HG02981 (cell line): ENCODE results near the gene AMZ1.
"Not testable (repeated sequence)": the region's sequence is repeated elsewhere in the genome, so short reads cannot be mapped to it uniquely, and the experiment has no call there.

Experiments used
- ATAC-seq: cut with Tn5 transposase; IDR thresholded peaks from one replicate; pipeline ENCODE4 v1.9.1; 2021; ENCODE audit warnings: mild to moderate bottlenecking, moderate library complexity; ENCODE audit not compliant: unreplicated experiment

AMZ1 gene

DNA sequence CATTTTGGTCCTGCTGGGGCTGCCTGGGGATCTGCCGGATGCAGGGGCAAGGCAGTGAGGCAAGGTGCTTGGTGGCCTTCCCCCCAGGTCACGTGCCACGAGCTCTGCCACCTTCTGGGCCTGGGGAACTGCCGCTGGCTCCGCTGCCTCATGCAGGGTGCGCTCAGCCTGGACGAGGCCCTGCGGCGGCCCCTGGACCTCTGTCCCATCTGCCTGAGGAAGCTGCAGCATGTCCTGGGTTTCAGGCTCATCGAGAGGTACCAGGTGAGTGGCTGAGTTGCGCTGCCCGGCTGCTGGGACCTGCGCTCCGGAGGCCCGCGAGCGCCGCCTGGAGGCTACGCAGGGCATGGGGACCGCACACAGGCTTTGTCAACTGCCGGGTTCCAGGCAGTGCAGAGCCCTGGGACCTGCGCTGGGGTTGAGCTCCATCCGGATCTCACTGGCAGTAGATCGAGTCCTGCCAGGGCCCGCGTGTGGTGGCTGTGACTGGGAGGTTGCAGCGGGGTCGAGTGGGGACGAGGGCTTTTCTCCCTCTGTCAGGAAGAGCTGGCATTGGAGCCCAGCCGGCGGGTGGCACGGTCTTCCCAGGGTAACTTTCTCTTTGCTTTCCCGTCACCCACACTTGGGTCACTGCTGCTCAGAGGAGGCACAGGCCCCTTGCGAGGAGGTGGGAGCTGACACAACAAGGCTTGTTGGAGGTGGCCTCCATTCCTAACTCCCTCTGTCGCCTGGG, 21.7 kb downstream of the AMZ1 start:
- peak; percentile 72 for ATAC-seq

GRCh38 chr7:2710286-2710655, 22.3 kb downstream of the AMZ1 start:
- ATAC-seq = peak; percentile 47

DNA sequence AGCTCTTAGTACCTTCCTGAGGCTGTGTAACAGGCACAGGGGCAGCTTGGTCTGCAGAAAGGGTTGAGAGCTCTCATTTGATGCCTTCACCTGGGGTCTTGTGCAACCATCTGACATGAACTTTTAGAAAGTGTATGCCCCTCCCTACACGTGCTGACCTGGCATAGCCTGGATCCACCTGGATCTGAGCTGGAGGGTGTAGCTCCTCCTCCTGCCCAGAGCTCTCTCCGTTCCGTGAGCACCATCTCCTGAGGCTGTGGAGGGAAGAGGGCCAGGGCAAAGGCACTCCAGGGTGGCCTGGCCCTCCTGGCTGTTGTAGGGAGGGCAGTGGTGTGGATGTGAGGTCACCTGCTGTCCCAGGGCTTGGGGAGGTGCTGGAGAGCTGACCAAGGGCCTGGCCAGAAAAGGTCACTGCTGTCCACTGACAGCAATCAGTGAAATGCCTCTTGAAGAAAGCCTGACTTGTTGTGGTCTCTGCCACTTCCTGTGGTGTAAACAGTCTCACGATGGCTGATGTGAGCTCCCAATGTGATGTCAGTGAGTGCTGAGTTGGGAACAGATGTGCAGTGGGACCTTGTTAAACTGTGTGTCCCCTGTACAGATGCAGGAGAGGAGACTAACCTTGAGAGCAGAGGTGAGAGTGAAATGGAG, 23.0 kb downstream of the AMZ1 start:
- ATAC-seq = no peak

- no peak for ATAC-seq
Observed at GRCh38 chr7:2711895-2712675, 24.1 kb downstream of the AMZ1 start.

- no peak for ATAC-seq
Observed at GRCh38 chr7:2713370-2713769, 25.4 kb downstream of the AMZ1 start.

DNA sequence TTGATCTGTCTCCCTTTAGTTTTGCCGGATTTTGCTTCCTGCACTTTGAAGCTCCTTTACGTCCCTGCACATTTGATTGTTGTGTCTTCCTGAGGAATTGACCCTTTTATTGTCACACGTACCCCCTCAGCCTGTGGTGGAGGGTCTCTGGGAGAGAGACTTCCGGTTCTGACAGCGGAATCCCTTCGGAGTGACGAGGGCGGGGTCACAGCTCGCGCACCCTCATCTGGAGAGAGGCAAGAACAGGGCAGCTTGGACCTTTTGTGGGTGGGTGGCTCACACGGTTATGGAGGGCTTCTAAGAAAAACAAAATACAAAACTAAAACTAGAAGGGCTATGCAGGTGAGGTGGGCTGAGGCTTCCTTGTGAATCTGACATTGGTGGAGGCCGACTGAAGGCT, 26.0 kb downstream of the AMZ1 start:
- no peak for ATAC-seq

GRCh38 chr7:2714636-2715035, 26.6 kb downstream of the AMZ1 start:
- ATAC-seq = no peak

- no peak for ATAC-seq
Observed at GRCh38 chr7:2715341-2716231, 27.6 kb downstream of the AMZ1 start.

- ATAC-seq = no peak
Observed at GRCh38 chr7:2716488-2716887, 28.5 kb downstream of the AMZ1 start.

DNA sequence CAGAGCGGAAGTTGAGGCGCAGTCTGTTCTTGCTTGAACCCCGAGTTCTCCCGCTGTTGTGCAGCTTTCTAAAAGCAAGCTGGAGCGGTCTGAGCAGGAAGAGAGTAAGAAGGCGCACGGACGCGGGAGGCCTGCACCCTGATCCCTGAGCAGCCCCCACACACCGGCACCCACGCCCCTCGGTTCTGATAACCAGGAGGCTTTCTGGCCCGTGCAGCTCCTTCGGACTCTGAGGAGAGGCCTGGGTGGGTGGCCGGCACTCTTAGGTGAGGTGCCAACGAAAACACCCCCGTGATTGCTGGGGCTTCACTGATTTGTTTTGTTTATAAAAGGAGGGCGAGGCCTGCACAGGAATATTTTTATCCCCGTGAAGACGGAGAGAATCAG, 28.9 kb downstream of the AMZ1 start:
- ATAC-seq = no peak

DNA sequence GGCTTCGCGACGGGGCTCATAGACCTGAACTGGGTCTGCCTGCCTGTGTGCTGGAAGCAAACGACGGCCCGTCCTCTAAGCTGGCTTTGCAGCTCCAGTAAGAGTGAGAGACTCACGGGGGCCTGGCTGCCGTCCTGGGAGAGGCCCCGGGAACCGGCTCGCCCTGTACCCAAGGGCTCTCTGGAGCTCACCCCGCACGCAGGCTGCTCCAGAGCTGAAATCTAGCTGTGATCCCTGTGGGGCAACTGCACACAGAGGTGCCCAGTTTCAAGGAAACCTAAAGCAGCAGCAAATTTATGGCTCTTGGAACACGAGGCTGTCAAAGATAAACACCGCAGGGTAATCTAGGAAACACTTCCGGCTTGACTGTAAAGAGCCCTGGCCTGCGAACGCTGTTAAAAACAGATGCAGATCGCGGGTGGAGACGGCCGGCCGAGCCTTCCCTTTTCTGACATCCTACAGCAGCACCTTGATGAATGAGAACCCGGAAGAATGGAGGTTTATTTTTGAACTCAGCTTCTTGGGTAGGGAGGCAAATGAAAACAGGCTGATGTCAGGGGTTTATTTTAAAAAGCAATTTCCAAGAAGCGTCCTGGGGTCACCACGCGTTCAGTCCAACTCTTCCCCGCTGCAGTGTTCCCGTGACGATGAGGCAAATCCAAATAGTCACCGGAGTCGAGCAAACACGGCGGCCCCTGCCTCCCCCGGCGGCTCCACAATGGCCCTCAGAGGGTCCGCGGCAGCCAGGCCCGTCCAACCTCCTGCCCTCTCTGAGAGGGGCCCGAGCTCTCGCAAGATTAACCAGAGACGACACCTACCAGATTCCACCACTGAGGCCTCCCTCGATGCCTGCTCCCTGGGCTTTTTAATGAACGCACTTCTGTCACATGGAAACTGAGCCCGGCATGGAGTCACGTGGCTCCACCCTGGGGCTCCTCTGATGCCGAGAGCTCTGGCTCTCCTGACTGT, 29.6 kb downstream of the AMZ1 start:
- ATAC-seq = no peak

DNA sequence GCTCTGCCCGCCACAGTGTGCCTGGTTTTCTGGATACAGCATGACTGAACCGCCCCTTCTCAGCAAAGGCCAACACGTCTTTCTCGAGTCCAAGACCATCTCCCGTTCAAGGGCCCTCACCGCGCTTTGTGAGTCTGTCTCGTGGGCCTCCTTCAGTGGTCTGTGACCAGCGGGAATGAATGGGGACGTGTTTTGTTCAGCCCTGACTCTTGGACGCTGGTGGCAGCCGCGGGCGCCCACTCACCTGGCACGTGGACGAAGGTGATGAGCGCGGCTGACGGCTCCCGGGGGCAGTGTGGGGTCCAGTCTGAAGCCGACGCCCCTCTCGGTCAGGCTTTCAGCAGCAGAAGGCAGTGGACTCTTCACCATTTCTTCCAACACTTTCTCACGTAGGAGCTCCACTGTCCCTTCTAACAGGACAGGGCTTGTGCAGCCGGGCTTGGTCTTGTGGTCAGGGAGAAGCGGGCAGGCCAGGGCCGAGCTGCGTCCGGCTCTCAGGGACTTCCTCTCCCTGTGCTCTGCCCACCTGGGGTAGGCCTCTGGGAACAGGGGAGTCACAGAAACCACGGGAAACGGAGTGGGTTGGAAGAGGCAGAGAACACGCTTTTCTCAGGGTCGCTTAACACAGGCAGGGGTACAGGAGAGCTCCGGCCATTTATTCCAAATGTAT, 30.4 kb downstream of the AMZ1 start:
- no peak for ATAC-seq

DNA sequence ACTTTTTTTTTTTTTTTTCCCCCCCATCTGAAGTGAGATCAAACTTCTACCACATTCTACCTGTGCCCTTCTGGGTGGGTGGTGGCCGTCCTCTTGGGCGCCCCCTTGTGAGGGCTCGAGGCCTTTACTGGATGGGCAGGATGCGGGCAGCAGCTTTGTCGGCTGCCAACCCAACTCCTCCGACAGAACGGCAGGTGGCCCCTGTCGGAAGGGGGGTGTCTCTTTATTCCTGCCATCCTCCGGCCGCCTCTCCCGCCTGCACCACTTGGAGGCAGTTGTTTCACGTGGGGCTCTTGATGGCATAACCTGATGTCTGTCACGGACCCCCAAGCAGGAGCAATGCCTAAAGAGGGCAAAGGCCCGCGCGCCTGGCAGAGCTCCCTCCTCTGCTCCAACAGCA, 31.0 kb downstream of the AMZ1 start:
- ATAC-seq = no peak

GRCh38 chr7:2720024-2720423, 32.0 kb downstream of the AMZ1 start:
- ATAC-seq = no peak

- no peak for ATAC-seq
Observed at GRCh38 chr7:2721842-2722241, 33.8 kb downstream of the AMZ1 start.

- ATAC-seq = no peak
Observed at GRCh38 chr7:2722591-2722990, 34.6 kb downstream of the AMZ1 start.

- ATAC-seq = no peak
Observed at GRCh38 chr7:2723138-2723850, 35.3 kb downstream of the AMZ1 start.

GRCh38 chr7:2724036-2724435, 36.0 kb downstream of the AMZ1 start:
- not testable (repeated sequence) for ATAC-seq
